ENCODE measurements around the gene CAPN1.

GRCh38 chr11:65204646-65205601 lies 23.2 kb downstream of the CAPN1 start:
- TF ChIP-seq TEAD4 (IDR thresholded peaks at IDR 0.05; ENCODE audit: borderline replicate concordance, insufficient read depth) (no peak), CTCF (IDR thresholded peaks at IDR 0.05) (peak; percentile 85), RAD21 (IDR thresholded peaks at IDR 0.05; ENCODE audit: low read length) (peak; percentile 70), JUND (IDR thresholded peaks at IDR 0.05) (no peak), POLR2AphosphoS5 (IDR thresholded peaks at IDR 0.05; ENCODE audit: low read depth, low read length) (no peak), YY1 (IDR thresholded peaks at IDR 0.05; ENCODE audit: low read depth) (no peak), MXI1 (IDR thresholded peaks at IDR 0.05; ENCODE audit: low read depth, low read length) (no peak)
